Fibroblast of lung (primary cell): Measurements from ENCODE around the gene RRN3. TPM values are rescaled to one million over a fixed set of nuclear protein-coding genes. Genes with fewer than 3 reads are reported as not detected.

Experiments used
- DNase-seq, 2 donors: peaks; one replicate each; pipeline versions ENCODE4 v3.0.0 to v3.0.0-alpha.2; 2010; ENCODE audit warnings: low read depth in 2 of 2
- H2AFZ ChIP-seq: 2 replicates; pipeline ENCODE4 v1.5.1; 2012; ENCODE audit warnings: low read length, control low read depth, inconsistent platforms
- H3K27ac ChIP-seq: 2 replicates; pipeline ENCODE4 v1.5.1; 2011; ENCODE audit warnings: low read length, control low read depth; ENCODE audit not compliant: insufficient read depth
- H3K27me3 ChIP-seq: 2 replicates; pipeline ENCODE4 v1.5.1; 2011; ENCODE audit warnings: mild to moderate bottlenecking, low read length; ENCODE audit not compliant: control insufficient read depth, insufficient read depth
- H3K36me3 ChIP-seq: 2 replicates; pipeline ENCODE4 v1.5.1; 2011; ENCODE audit warnings: low read length; ENCODE audit not compliant: control insufficient read depth, insufficient read depth
- H3K4me1 ChIP-seq: 2 replicates; pipeline ENCODE4 v1.5.1; 2011; ENCODE audit warnings: low read length; ENCODE audit not compliant: control insufficient read depth, insufficient read depth; ENCODE audit errors: extremely low read depth
- H3K4me2 ChIP-seq: 2 replicates; pipeline ENCODE4 v1.5.1; 2011; ENCODE audit warnings: low read length, control low read depth; ENCODE audit not compliant: insufficient read depth; ENCODE audit errors: extremely low read depth
- H3K4me3 ChIP-seq, 4 experiments: fragments of 200-600 bp in 1 of 4; sonication (generic) in 1 of 4; replicated peaks in 1 of 4; 2 replicates each; pipeline ENCODE4 v1.5.1; 2011 to 2016; ENCODE audit warnings: low read length in 4 of 4, low read depth in 3 of 4, mild to moderate bottlenecking in 3 of 4, control low read depth in 2 of 4, inconsistent platforms in 1 of 4, mixed read lengths in 1 of 4; ENCODE audit not compliant: insufficient read depth in 1 of 4; ENCODE audit errors: control extremely low read depth in 1 of 4
- H3K79me2 ChIP-seq: 2 replicates; pipeline ENCODE4 v1.5.1; 2012; ENCODE audit warnings: mild to moderate bottlenecking, low read length, inconsistent platforms; ENCODE audit not compliant: control insufficient read depth, insufficient read depth
- H3K9ac ChIP-seq: 2 replicates; pipeline ENCODE4 v1.5.1; 2011; ENCODE audit warnings: mild to moderate bottlenecking, low read length, control low read depth; ENCODE audit not compliant: insufficient read depth
- H3K9me3 ChIP-seq: 2 replicates; pipeline ENCODE4 v1.5.1; 2012; ENCODE audit warnings: low read depth, low read length; ENCODE audit not compliant: control insufficient read depth, insufficient read depth
- H4K20me1 ChIP-seq: 2 replicates; pipeline ENCODE4 v1.5.1; 2011; ENCODE audit warnings: low read length; ENCODE audit not compliant: control insufficient read depth, insufficient read depth; ENCODE audit errors: extremely low read depth
- EZH2 ChIP-seq: IDR thresholded peaks from 2 replicates; pipeline ENCODE4 v1.5.1; 2012; ENCODE audit warnings: low read length, control low read depth, mild to moderate bottlenecking; ENCODE audit errors: missing control alignments
- polyA plus RNA-seq, 2 donors: library from polyadenylated mRNA; depleted of rRNA in 1 of 2; stranded (reverse) in 1 of 2; unstranded in 1 of 2; fragments of >200 nt; gene quantifications; 2 replicates each; pipeline ENCODE4 v1.2.1, GENCODE V29; 2011 to 2012; ENCODE audit warnings: missing spikeins in 1 of 2
- total RNA-seq: library from RNA; depleted of rRNA; stranded (reverse); fragments of >200 nt; gene quantifications from 2 replicates; pipeline ENCODE4 v1.2.1, GENCODE V29; 2014
- TF ChIP-seq, protein P1 (sequence below), 2 donors: IDR thresholded peaks in 1 of 2; conservative IDR thresholded peaks in 1 of 2; 1 replicate in 1 of 2; 2 replicates in 1 of 2; pipeline ENCODE4 v1.5.1; 2011 to 2012; ENCODE audit warnings: low read length in 2 of 2, control low read depth in 1 of 2, inconsistent platforms in 1 of 2, low read depth in 1 of 2, mild to moderate bottlenecking in 1 of 2

RRN3 gene
- total and polyA plus RNA-seq, 2 donors (not counting 1 experiment from before 2014, with no cell fraction given) = 28.9 to 43.6 TPM

GRCh38 chr16:15035163-15035729 lies 58.8 kb downstream of the RRN3 start:
- H3K27ac ChIP-seq = no peak overlapping the region
- no peak for TF ChIP-seq EZH2
- TF ChIP-seq, protein P1, sequence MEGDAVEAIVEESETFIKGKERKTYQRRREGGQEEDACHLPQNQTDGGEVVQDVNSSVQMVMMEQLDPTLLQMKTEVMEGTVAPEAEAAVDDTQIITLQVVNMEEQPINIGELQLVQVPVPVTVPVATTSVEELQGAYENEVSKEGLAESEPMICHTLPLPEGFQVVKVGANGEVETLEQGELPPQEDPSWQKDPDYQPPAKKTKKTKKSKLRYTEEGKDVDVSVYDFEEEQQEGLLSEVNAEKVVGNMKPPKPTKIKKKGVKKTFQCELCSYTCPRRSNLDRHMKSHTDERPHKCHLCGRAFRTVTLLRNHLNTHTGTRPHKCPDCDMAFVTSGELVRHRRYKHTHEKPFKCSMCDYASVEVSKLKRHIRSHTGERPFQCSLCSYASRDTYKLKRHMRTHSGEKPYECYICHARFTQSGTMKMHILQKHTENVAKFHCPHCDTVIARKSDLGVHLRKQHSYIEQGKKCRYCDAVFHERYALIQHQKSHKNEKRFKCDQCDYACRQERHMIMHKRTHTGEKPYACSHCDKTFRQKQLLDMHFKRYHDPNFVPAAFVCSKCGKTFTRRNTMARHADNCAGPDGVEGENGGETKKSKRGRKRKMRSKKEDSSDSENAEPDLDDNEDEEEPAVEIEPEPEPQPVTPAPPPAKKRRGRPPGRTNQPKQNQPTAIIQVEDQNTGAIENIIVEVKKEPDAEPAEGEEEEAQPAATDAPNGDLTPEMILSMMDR (conservative IDR thresholded peaks at IDR 0.05 in 1 of 2, IDR thresholded peaks at IDR 0.05 in 1 of 2; ENCODE audit: low read depth in 1 of 2, low read length in 2 of 2) = no peak
- H3K79me2 ChIP-seq = no peaks in the 10 kb centered on the region
- no peaks in the 10 kb centered on the region for H3K9me3 ChIP-seq
- H2AFZ ChIP-seq = no peak overlapping the region
- H3K27me3 ChIP-seq = no peaks in the 10 kb centered on the region
- no peak overlapping the region for H3K9ac ChIP-seq
- H3K4me1 ChIP-seq = no peaks in the 10 kb centered on the region
- H3K36me3 ChIP-seq = peaks cover 36% of the 10 kb centered on the region
- no peak overlapping the region for H3K4me3 ChIP-seq
- H4K20me1 ChIP-seq = no peaks in the 10 kb centered on the region
- H3K4me2 ChIP-seq = no peak overlapping the region
- DNase-seq = no peak

DNA sequence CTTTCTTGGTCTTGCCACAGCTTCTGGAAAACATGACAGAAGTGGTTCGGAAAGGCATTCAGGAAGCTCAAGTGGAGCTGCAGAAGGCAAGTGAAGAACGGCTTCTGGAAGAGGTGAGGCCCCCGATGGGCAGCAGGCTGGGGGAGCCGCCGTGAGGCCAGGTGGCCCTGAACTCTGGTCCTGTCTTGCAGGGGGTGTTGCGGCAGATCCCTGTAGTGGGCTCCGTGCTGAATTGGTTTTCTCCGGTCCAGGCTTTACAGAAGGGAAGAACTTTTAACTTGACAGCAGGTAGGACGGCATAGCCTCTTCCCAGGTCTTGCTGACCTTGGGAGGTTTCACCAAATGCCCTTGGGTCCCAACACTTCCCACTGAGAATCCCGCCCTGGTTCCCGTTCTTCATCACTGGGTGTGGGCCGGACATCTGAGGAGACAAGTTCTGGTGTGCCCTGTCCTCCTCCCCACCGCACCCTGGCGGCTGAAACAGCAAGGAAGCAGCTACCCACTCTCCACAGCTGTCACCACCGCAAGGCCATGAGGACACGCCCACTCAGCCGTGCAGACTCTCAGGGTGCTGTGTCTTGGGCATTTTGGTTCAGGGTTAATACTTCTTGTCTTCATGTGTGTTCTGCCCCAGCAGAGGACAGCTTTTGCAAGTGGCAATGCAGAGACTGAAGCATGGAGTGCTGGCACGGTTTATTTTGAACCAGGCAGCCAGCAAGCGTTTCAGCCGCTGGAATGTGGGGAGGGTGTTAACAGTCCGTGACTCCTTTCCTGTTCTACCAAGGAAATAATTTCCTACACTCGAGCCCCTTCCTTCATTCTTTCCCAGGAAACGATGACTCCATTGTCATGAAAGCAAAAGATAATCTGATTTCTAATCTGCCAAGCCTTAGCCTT lies 59.6 kb downstream of the RRN3 start:
- H3K4me3 ChIP-seq = no peak overlapping the region
- no peaks in the 10 kb centered on the region for H3K9me3 ChIP-seq
- H3K27me3 ChIP-seq = no peaks in the 10 kb centered on the region
- H3K4me2 ChIP-seq = no peak overlapping the region
- DNase-seq = no peak
- H2AFZ ChIP-seq = no peak overlapping the region
- H3K79me2 ChIP-seq = peaks cover 1% of the 10 kb centered on the region
- peaks cover 34% of the 10 kb centered on the region for H3K36me3 ChIP-seq
- H3K4me1 ChIP-seq = no peaks in the 10 kb centered on the region
- no peak overlapping the region for H3K27ac ChIP-seq
- no peak overlapping the region for H3K9ac ChIP-seq
- no peaks in the 10 kb centered on the region for H4K20me1 ChIP-seq
- TF ChIP-seq EZH2 = no peak
- TF ChIP-seq, protein P1 (conservative IDR thresholded peaks at IDR 0.05 in 1 of 2, IDR thresholded peaks at IDR 0.05 in 1 of 2; ENCODE audit: low read depth in 1 of 2, low read length in 2 of 2) = no peak

DNA sequence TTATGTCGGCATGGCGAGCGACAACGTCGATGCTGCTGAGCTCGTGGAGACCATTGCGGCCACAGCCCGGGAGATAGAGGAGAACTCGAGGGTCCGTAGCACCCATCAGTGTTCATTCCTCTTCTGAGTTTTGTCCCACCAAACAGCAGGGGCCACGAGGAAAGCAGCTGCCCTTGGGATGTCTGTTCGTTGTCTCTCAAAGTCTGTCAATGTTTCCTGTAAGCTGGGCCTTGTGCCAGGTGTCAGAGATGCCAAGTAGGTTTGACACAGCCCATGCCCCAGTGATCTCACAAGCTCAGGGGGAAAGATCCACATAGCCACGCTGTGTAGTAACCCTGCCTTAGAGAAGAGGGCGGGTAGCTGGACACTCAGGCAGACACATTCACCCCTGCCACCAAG lies 60.8 kb downstream of the RRN3 start:
- Histone ChIP-seq H3K36me3 (peaks cover 41% of the 10 kb centered on the region), H3K4me1 (no peaks in the 10 kb centered on the region), H3K9ac (no peak overlapping the region), H3K27ac (no peak overlapping the region), H4K20me1 (no peaks in the 10 kb centered on the region), H3K27me3 (no peaks in the 10 kb centered on the region), H3K4me2 (no peak overlapping the region), H2AFZ (no peak overlapping the region), H3K79me2 (peaks cover 8% of the 10 kb centered on the region), H3K4me3 (no peak overlapping the region), H3K9me3 (no peaks in the 10 kb centered on the region)
- TF ChIP-seq, protein P1 (conservative IDR thresholded peaks at IDR 0.05 in 1 of 2, IDR thresholded peaks at IDR 0.05 in 1 of 2; ENCODE audit: low read depth in 1 of 2, low read length in 2 of 2) = no peak
- no peak for TF ChIP-seq EZH2
- DNase-seq = no peak
